D721Med (cell line): Measurements from ENCODE around the gene ZNF277.
A peak's percentile ranks its signal among the peaks of the same experiment; 100 is the strongest.

Experiments
- DNase-seq: peaks from one replicate; pipeline ENCODE4 v3.0.0; 2011; ENCODE audit warnings: low spot score; ENCODE audit not compliant: insufficient read length
- FAIRE-seq: peaks from 2 replicates; lab custom pipeline; 2011; peaks lifted over from hg19 to GRCh38; lab: Jason Lieb, UNC
- TF ChIP-seq, protein P1 (sequence below): IDR thresholded peaks from 2 replicates; pipeline ENCODE4 v1.5.1; 2012; ENCODE audit warnings: mild to moderate bottlenecking, control low read depth; ENCODE audit not compliant: insufficient read depth; ENCODE audit errors: missing control alignments

The ZNF277 gene

DNA sequence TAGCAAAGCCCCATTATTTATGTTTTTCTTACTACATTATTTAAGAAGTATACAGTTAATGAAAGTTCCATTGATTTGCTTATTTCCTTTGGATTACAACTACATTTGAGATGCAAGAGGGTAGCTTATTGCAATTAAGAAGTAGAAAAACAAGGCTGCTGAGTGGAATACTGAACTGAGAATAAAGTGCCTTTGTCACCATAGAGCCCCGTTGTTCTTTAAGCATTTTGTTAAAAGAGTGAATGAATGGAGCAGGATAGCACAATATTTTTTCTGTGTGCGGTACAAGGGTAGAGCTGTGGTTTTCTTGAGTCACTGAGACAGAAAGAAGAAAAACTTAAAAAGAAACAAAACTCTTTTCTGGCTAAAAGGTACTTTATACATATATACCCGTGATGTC, 45.6 kb downstream of the ZNF277 start:
- TF ChIP-seq, protein P1, sequence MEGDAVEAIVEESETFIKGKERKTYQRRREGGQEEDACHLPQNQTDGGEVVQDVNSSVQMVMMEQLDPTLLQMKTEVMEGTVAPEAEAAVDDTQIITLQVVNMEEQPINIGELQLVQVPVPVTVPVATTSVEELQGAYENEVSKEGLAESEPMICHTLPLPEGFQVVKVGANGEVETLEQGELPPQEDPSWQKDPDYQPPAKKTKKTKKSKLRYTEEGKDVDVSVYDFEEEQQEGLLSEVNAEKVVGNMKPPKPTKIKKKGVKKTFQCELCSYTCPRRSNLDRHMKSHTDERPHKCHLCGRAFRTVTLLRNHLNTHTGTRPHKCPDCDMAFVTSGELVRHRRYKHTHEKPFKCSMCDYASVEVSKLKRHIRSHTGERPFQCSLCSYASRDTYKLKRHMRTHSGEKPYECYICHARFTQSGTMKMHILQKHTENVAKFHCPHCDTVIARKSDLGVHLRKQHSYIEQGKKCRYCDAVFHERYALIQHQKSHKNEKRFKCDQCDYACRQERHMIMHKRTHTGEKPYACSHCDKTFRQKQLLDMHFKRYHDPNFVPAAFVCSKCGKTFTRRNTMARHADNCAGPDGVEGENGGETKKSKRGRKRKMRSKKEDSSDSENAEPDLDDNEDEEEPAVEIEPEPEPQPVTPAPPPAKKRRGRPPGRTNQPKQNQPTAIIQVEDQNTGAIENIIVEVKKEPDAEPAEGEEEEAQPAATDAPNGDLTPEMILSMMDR: no peak
- DNase-seq (no peak), FAIRE-seq (no peak)

DNA sequence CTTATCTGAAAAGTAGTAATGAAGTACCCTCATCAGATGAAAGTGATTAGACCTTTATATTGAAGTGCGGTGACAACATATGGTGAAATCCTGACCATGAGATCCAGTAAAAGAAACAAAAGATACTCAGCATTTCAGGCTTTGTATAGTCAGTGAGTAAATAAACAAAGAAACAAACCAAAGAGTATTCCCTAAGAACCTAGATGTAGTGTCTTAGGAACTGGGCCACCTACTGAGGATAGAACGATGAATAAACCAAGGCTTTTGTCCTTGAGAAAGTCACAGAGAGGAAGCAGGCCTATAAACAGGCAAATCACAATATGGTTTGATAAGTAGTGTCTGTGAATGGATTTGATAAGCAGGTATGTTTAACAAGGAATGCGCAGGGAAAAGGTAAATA, 46.2 kb downstream of the ZNF277 start:
- no peak for DNase-seq
- no peak for FAIRE-seq
- TF ChIP-seq, protein P1: no peak

DNA sequence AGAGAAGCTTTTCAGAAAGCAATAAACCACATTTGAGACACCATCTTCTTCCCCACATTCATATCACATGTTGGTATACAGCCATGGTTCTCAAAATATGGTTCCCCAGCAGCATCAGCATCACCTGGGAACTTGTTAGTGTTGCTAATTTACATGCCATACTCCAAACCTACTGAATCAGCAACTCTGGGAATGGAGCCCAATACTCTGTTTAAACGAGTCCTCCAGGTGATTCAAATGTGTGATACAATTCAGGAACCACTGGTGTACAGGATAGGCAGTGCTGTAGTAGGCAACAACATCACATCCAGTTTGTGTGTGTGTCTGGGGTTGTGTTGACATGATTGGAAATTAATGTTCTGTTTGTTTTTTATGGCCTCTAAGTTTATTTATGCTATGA, 47.7 kb downstream of the ZNF277 start:
- TF ChIP-seq, protein P1: no peak
- DNase-seq (no peak), FAIRE-seq (no peak)

DNA sequence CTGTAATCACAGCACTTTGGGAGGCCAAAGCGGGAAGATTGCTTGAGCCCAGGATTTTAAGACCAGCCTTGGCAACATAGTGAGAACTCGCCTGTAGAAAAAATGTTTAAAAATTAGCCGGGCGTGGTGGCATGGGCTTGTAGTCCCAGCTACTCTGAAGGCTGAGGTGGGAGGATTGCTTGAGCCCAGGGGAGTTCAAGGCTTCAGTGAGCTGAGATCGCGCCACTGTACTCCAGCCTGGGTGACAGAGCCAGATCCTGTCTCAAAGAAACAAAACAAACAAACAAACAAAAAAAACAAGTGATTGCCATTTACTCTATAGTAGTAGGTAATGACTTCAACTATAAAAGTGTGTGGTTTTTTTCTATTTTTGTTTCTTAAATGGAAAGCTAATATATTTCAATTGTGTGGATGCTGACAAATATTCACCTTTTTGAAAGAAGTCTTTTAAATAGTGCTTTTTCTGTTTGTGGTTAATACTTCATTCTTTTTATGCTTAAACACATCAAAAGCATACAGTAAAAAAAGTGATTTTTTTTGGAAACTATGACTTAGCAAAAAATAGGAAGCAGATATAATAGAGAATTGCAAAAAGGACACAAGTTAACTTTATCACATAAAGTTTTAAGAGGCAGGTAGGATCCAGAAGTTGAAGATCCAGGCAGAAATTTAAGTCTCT, 48.4 kb downstream of the ZNF277 start:
- TF ChIP-seq, protein P1: no peak
- FAIRE-seq: no peak
- no peak for DNase-seq

DNA sequence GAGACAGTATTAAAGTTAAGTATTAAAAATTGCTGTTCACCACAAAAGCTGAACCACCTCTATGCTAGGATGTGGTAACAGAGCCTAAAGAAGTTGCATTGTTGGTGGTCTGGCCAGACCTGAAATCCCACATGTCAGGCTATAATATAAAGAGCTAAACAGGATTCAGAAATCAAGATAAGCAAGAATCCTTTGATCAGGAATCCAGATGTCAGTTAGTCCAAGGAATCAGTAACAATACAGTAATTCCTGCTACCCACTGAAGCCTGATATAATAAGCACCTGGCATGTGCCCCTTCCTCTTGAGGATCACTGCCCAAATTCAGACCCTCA, 48.9 kb downstream of the ZNF277 start:
- DNase-seq (no peak), FAIRE-seq (no peak)
- TF ChIP-seq, protein P1: no peak

DNA sequence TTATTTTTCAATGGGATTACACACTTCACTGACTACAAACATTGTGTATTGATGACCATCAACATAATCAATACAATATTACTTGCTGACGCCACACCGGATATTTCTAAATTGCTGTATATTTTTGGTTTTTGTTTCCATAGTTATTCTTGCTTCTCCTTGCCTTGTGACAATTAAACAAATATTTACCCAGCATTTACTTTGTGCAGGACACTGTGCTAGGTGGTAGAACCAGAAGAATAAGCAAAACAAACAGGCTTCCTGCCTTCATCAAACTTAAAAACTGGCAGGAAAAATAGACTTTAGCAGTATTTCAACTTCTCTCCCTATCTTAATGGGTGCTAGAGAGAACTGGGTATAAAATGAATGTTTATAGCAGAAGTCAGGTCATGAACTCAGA, 50.6 kb downstream of the ZNF277 start:
- TF ChIP-seq, protein P1: no peak
- no peak for DNase-seq
- peak; percentile 21 for FAIRE-seq

DNA sequence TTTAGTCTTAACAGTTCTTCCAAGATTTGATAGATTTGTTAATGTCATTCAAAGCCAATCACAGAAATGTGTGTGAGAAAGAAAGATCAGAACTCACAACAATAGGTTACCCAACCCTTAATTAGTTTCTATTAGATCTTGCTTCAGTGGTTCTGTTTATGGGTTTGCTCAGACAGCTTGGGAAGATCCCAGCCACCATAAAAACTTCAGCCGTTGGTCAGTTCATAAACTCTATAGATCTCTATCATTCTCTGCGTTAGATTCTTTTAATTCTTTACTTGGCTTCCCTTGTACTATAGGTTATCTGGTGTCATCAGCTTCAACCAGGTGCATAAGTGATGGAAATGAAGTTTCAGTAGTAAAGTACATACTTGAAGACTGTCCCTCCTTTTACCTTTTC, 54.4 kb downstream of the ZNF277 start:
- TF ChIP-seq, protein P1: no peak
- FAIRE-seq (peak; percentile 64), DNase-seq (no peak)
